Measurements from ENCODE around the gene USP6NL.

GRCh38 chr10:11658801-11659368, 47.4 kb upstream of the USP6NL start:
- TF ChIP-seq CTCF (IDR thresholded peaks at IDR 0.05) (no peak), POLR2A (IDR thresholded peaks at IDR 0.05) (no peak)

Measured in uterus (tissue), 2 donors.